Mononuclear cell (primary cell): ENCODE results near the gene MAP3K13. TPM values are rescaled to one million over a fixed set of nuclear protein-coding genes. Genes with fewer than 3 reads are reported as not detected.

Experiments used
- H3K27me3 ChIP-seq: 2 replicates; pipeline ENCODE4 v1.6.0; 2011; ENCODE audit warnings: low read length, control low read depth; ENCODE audit not compliant: insufficient read depth
- H3K4me1 ChIP-seq: 2 replicates; pipeline ENCODE4 v1.5.1; 2011; ENCODE audit warnings: mild to moderate bottlenecking, low read length, control low read depth; ENCODE audit not compliant: insufficient read depth
- H3K4me3 ChIP-seq: 2 replicates; pipeline ENCODE4 v1.5.1; 2011; ENCODE audit warnings: mild to moderate bottlenecking, low read length, moderate library complexity
- H3K9me3 ChIP-seq: 2 replicates; pipeline ENCODE4 v1.5.1; 2011; ENCODE audit warnings: low read depth, mild to moderate bottlenecking, control low read depth, low read length
- total RNA-seq: library from RNA; depleted of rRNA; stranded (reverse); fragments of >200 nt; gene quantifications from one replicate; pipeline ENCODE4 v1.2.3, GENCODE V29; 2012

Gene MAP3K13
- total RNA-seq, result 4.9 TPM

- Histone ChIP-seq H3K4me1 (peaks cover 13% of the 10 kb centered on the region), H3K27me3 (peaks cover 47% of the 10 kb centered on the region), H3K9me3 (no peaks in the 10 kb centered on the region), H3K4me3 (peak within 1 kb of the TSS; percentile 37)
These were observed at the start of gene MAP3K13 for GRCh38 chr3:185362850-185363661. Gene MAP3K13 (plus strand): TSS chr3:185363136. CDS start chr3:185428582, 65,446 bp downstream.

GRCh38 chr3:185313693-185314246 lies 49.2 kb upstream of the MAP3K13 start:
- H3K27me3 ChIP-seq, result no peaks in the 10 kb centered on the region
- no peak overlapping the region for H3K4me3 ChIP-seq
- H3K9me3 ChIP-seq, result peaks cover 7% of the 10 kb centered on the region
- peaks cover 12% of the 10 kb centered on the region for H3K4me1 ChIP-seq

- Histone ChIP-seq H3K9me3 (no peaks in the 10 kb centered on the region), H3K4me3 (no peak overlapping the region), H3K27me3 (no peaks in the 10 kb centered on the region), H3K4me1 (peaks cover 12% of the 10 kb centered on the region)
These were observed 46.1 kb upstream of the MAP3K13 start for GRCh38 chr3:185316740-185317412.

GRCh38 chr3:185317674-185318073 lies 45.3 kb upstream of the MAP3K13 start:
- no peaks in the 10 kb centered on the region for H3K27me3 ChIP-seq
- H3K4me3 ChIP-seq, result no peak overlapping the region
- H3K9me3 ChIP-seq, result no peaks in the 10 kb centered on the region
- H3K4me1 ChIP-seq, result peaks cover 18% of the 10 kb centered on the region

- H3K9me3 ChIP-seq, result no peaks in the 10 kb centered on the region
- H3K27me3 ChIP-seq, result no peaks in the 10 kb centered on the region
- H3K4me3 ChIP-seq, result no peak overlapping the region
- H3K4me1 ChIP-seq, result peaks cover 18% of the 10 kb centered on the region
These were observed 44.8 kb upstream of the MAP3K13 start for GRCh38 chr3:185318141-185318540.

- peaks cover 24% of the 10 kb centered on the region for H3K4me1 ChIP-seq
- H3K27me3 ChIP-seq, result no peaks in the 10 kb centered on the region
- no peak overlapping the region for H3K4me3 ChIP-seq
- no peaks in the 10 kb centered on the region for H3K9me3 ChIP-seq
These were observed 43.1 kb upstream of the MAP3K13 start for GRCh38 chr3:185319801-185320200.

GRCh38 chr3:185320949-185321348 lies 42.0 kb upstream of the MAP3K13 start:
- no peaks in the 10 kb centered on the region for H3K27me3 ChIP-seq
- no peak overlapping the region for H3K4me3 ChIP-seq
- no peaks in the 10 kb centered on the region for H3K9me3 ChIP-seq
- peaks cover 24% of the 10 kb centered on the region for H3K4me1 ChIP-seq

- Histone ChIP-seq H3K4me3 (no peak overlapping the region), H3K4me1 (peaks cover 15% of the 10 kb centered on the region), H3K9me3 (no peaks in the 10 kb centered on the region), H3K27me3 (no peaks in the 10 kb centered on the region)
These were observed 40.7 kb upstream of the MAP3K13 start for GRCh38 chr3:185322101-185322719.

GRCh38 chr3:185325946-185326791 lies 36.8 kb upstream of the MAP3K13 start:
- Histone ChIP-seq H3K4me1 (peaks cover 37% of the 10 kb centered on the region), H3K4me3 (no peak overlapping the region)

GRCh38 chr3:185327062-185327461 lies 35.9 kb upstream of the MAP3K13 start:
- Histone ChIP-seq H3K27me3 (no peaks in the 10 kb centered on the region), H3K9me3 (no peaks in the 10 kb centered on the region), H3K4me1 (peaks cover 42% of the 10 kb centered on the region), H3K4me3 (no peak overlapping the region)

More at GRCh38 chr3:185325946-185326791, 36.8 kb upstream of the MAP3K13 start:
- Histone ChIP-seq H3K9me3 (no peaks in the 10 kb centered on the region), H3K27me3 (no peaks in the 10 kb centered on the region)

- no peak overlapping the region for H3K4me3 ChIP-seq
- no peaks in the 10 kb centered on the region for H3K27me3 ChIP-seq
- peaks cover 43% of the 10 kb centered on the region for H3K4me1 ChIP-seq
- no peaks in the 10 kb centered on the region for H3K9me3 ChIP-seq
These were observed 34.5 kb upstream of the MAP3K13 start for GRCh38 chr3:185328324-185329004.

GRCh38 chr3:185330238-185330637 lies 32.7 kb upstream of the MAP3K13 start:
- H3K4me1 ChIP-seq, result peaks cover 37% of the 10 kb centered on the region
- no peaks in the 10 kb centered on the region for H3K9me3 ChIP-seq
- H3K4me3 ChIP-seq, result no peak overlapping the region
- H3K27me3 ChIP-seq, result no peaks in the 10 kb centered on the region

GRCh38 chr3:185330644-185331043 lies 32.3 kb upstream of the MAP3K13 start:
- H3K27me3 ChIP-seq, result no peaks in the 10 kb centered on the region
- peaks cover 37% of the 10 kb centered on the region for H3K4me1 ChIP-seq
- H3K4me3 ChIP-seq, result no peak overlapping the region
- no peaks in the 10 kb centered on the region for H3K9me3 ChIP-seq
